ENCODE measurements around the gene ALOX15B.

- TF ChIP-seq EZH2 (IDR thresholded peaks at IDR 0.05; ENCODE audit: low read length, missing control alignments) (no peak), CTCF (conservative IDR thresholded peaks at IDR 0.05 in 1 of 2, IDR thresholded peaks at IDR 0.05 in 1 of 2; ENCODE audit: low read depth in 1 of 2, low read length in 2 of 2) (peak; percentile 21 to 68)
These were observed 22.0 kb upstream of the ALOX15B start for GRCh38 chr17:8016632-8017424.
